Left ventricle myocardium inferior (tissue), 1 donor: Measurements from ENCODE around the gene FAM163A. TPM values are rescaled to one million over a fixed set of nuclear protein-coding genes. Genes with fewer than 3 reads are reported as not detected.

Source experiments
- DNase-seq: peaks from one replicate; pipeline ENCODE4 v3.0.0-alpha.2; 2020
- H3K27ac ChIP-seq: fragments of 200-600 bp; replicated peaks from 2 replicates; pipeline ENCODE4 v1.8.0; 2021
- H3K27me3 ChIP-seq: fragments of 200-600 bp; 2 replicates; pipeline ENCODE4 v1.8.0; 2021; ENCODE audit warnings: low read depth
- H3K36me3 ChIP-seq: fragments of 200-600 bp; 2 replicates; pipeline ENCODE4 v1.8.0; 2021
- H3K4me1 ChIP-seq: fragments of 200-600 bp; 2 replicates; pipeline ENCODE4 v1.8.0; 2021
- H3K4me3 ChIP-seq: fragments of 200-600 bp; 2 replicates; pipeline ENCODE4 v1.8.0; 2021; ENCODE audit warnings: mild to moderate bottlenecking, moderate library complexity
- H3K9me3 ChIP-seq: fragments of 200-600 bp; replicated peaks from 2 replicates; pipeline ENCODE4 v1.8.0; 2021
- intact Hi-C: fragments of 100-400 bp; cut with micrococcal nuclease; formaldehyde crosslinking; loops from one replicate; pipeline ENCODE4 v1.11.0; 2022
- total RNA-seq: library from RNA; stranded (reverse); fragmentation: NEBNext Ultra II Directional; extraction: Animal tissue kit (Norgen Biotek cat#: 25700); gene quantifications from one replicate; pipeline ENCODE4 v1.2.1, GENCODE V29; 2021
- TF ChIP-seq, protein P1 (sequence below): fragments of 200-600 bp; IDR thresholded peaks from 2 replicates; pipeline ENCODE4 v1.8.0; 2021; ENCODE audit warnings: antibody characterized with exemption, mild to moderate bottlenecking, borderline replicate concordance
- donor health status: DM: no; HTN: yes; CAD: no; lungs with severe emphysema.

Gene FAM163A
- total RNA-seq, 1 donor from 2014 or later, result 0.16 TPM

GRCh38 chr1:179728271-179728670 lies 14.8 kb upstream of the FAM163A start:
- DNase-seq, result no peak
- H3K27ac ChIP-seq, result no peak overlapping the region
- no peaks in the 10 kb centered on the region for H3K36me3 ChIP-seq
- intact Hi-C loops, result no loop called here
- no peak overlapping the region for H3K4me3 ChIP-seq
- TF ChIP-seq, protein P1, sequence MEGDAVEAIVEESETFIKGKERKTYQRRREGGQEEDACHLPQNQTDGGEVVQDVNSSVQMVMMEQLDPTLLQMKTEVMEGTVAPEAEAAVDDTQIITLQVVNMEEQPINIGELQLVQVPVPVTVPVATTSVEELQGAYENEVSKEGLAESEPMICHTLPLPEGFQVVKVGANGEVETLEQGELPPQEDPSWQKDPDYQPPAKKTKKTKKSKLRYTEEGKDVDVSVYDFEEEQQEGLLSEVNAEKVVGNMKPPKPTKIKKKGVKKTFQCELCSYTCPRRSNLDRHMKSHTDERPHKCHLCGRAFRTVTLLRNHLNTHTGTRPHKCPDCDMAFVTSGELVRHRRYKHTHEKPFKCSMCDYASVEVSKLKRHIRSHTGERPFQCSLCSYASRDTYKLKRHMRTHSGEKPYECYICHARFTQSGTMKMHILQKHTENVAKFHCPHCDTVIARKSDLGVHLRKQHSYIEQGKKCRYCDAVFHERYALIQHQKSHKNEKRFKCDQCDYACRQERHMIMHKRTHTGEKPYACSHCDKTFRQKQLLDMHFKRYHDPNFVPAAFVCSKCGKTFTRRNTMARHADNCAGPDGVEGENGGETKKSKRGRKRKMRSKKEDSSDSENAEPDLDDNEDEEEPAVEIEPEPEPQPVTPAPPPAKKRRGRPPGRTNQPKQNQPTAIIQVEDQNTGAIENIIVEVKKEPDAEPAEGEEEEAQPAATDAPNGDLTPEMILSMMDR, result no peak
- H3K4me1 ChIP-seq, result no peaks in the 10 kb centered on the region
- H3K27me3 ChIP-seq, result peaks cover 35% of the 10 kb centered on the region
- no peaks in the 10 kb centered on the region for H3K9me3 ChIP-seq

GRCh38 chr1:179729881-179730280 lies 13.2 kb upstream of the FAM163A start:
- no peaks in the 10 kb centered on the region for H3K4me1 ChIP-seq
- H3K27me3 ChIP-seq, result peaks cover 35% of the 10 kb centered on the region
- intact Hi-C loops, result no loop called here
- no peak for DNase-seq
- no peak overlapping the region for H3K4me3 ChIP-seq
- H3K9me3 ChIP-seq, result no peaks in the 10 kb centered on the region
- TF ChIP-seq, protein P1, result no peak
- no peak overlapping the region for H3K27ac ChIP-seq
- H3K36me3 ChIP-seq, result no peaks in the 10 kb centered on the region

- Histone ChIP-seq H3K27me3 (peaks cover 44% of the 10 kb centered on the region), H3K4me1 (no peaks in the 10 kb centered on the region), H3K36me3 (no peaks in the 10 kb centered on the region), H3K9me3 (no peaks in the 10 kb centered on the region), H3K4me3 (no peak overlapping the region), H3K27ac (no peak overlapping the region)
- intact Hi-C loops, result no loop called here
- TF ChIP-seq, protein P1, result no peak
- no peak for DNase-seq
These were observed 11.4 kb upstream of the FAM163A start for GRCh38 chr1:179731643-179732042.

GRCh38 chr1:179742291-179742690 lies 800 bp upstream of the FAM163A start:
- Histone ChIP-seq H3K4me1 (peaks cover 22% of the 10 kb centered on the region), H3K9me3 (no peaks in the 10 kb centered on the region), H3K4me3 (peak overlapping the region; percentile 66), H3K36me3 (no peaks in the 10 kb centered on the region), H3K27ac (no peak overlapping the region), H3K27me3 (peaks cover 93% of the 10 kb centered on the region)
- TF ChIP-seq, protein P1, result no peak
- no peak for DNase-seq
- intact Hi-C loops, result no loop called here

- no peak for DNase-seq
- TF ChIP-seq, protein P1, result no peak
- no peaks in the 10 kb centered on the region for H3K9me3 ChIP-seq
- H3K27me3 ChIP-seq, result peaks cover 83% of the 10 kb centered on the region
- intact Hi-C loops, result no loop called here
- no peaks in the 10 kb centered on the region for H3K36me3 ChIP-seq
- H3K4me1 ChIP-seq, result peaks cover 22% of the 10 kb centered on the region
- H3K27ac ChIP-seq, result no peak overlapping the region
- H3K4me3 ChIP-seq, result peak overlapping the region; percentile 66
These were observed 749 bp downstream of the FAM163A start for GRCh38 chr1:179743679-179744400.
